HCT116 (cell line): Measurements from ENCODE around the gene ESAM. TPM values are rescaled to one million over a fixed set of nuclear protein-coding genes. Genes with fewer than 3 reads are reported as not detected.

Experiments used
- ATAC-seq: fragments of 200-7000 bp; cut with Tn5 transposase; 2 replicates; pipeline ENCODE4 v1.9.1; 2020; ENCODE audit warnings: mild to moderate bottlenecking, moderate library complexity
- BruUV-seq: library from RNA; stranded (reverse); fragments of 400-500 nt; replicated peaks from 2 replicates; lab custom pipeline; 2021; lab: Mats Ljungman, UMichigan
- CTCF ChIA-PET: fragments of 300-600 bp; sonication (Branson Sonifier 250); formaldehyde crosslinking; loops from one replicate; lab custom pipeline; 2021; ENCODE audit warnings: antibody characterized with exemption; lab: Charles Lee
- POLR2A ChIA-PET: fragments of 300-600, 350-600 bp; sonication (Branson Sonifier 250); formaldehyde crosslinking; loops from one replicate; lab custom pipeline; 2021; ENCODE audit warnings: antibody characterized with exemption; lab: Charles Lee
- RAD21 ChIA-PET, 2 experiments: fragments of 300-600 bp; sonication (Branson Sonifier 250); formaldehyde crosslinking; loops; one replicate each; lab custom pipeline; 2023; ENCODE audit warnings: low total read pairs in 2 of 2; ENCODE audit not compliant: uncharacterized antibody in 2 of 2, unreplicated experiment in 2 of 2, low non-redundant PET in 1 of 2; lab: Charles Lee
- DNase-seq: peaks from one replicate; pipeline ENCODE4 v3.0.0-alpha.2; 2010; ENCODE audit warnings: low read depth, low spot score
- H2AFZ ChIP-seq: fragments of 200-600 bp; shearing (Covaris generic), sonication (generic); 2 replicates; pipeline ENCODE4 v1.6.1; 2017; ENCODE audit warnings: low read depth, mixed run types, mixed read lengths, antibody characterized with exemption, low read length; ENCODE audit not compliant: poor library complexity, severe bottlenecking
- H3K27ac ChIP-seq: 2 replicates; pipeline ENCODE4 v1.5.1; 2012; ENCODE audit warnings: low read depth, low read length
- H3K27me3 ChIP-seq: fragments of 200-600 bp; sonication (generic); 2 replicates; pipeline ENCODE4 v1.6.1; 2016; ENCODE audit warnings: mixed run types, low read length, mixed read lengths; ENCODE audit not compliant: insufficient read depth
- H3K36me3 ChIP-seq, 2 experiments: fragments of 200-500 bp in 1 of 2; fragments of 200-600 bp in 1 of 2; sonication (Bioruptor generic) in 1 of 2; sonication (generic) in 1 of 2; 2 replicates each; pipeline versions ENCODE4 v1.5.1 to v1.6.1; 2014 to 2016; ENCODE audit warnings: low read length in 2 of 2, inconsistent platforms in 1 of 2, mixed read lengths in 1 of 2, mixed run types in 1 of 2; ENCODE audit not compliant: insufficient read depth in 2 of 2, control insufficient read depth in 1 of 2
- H3K4me1 ChIP-seq, 2 experiments: fragments of 200-600 bp in 1 of 2; sonication (generic) in 1 of 2; 2 replicates each; pipeline versions ENCODE4 v1.5.1 to v1.6.1; 2012 to 2017; ENCODE audit warnings: low read length in 2 of 2, inconsistent platforms in 1 of 2, mild to moderate bottlenecking in 1 of 2, mixed read lengths in 1 of 2, mixed run types in 1 of 2, moderate library complexity in 1 of 2; ENCODE audit not compliant: insufficient read depth in 2 of 2, control insufficient read depth in 1 of 2
- H3K4me2 ChIP-seq: fragments of 200-600 bp; sonication (generic); 2 replicates; pipeline ENCODE4 v1.6.1; 2017; ENCODE audit warnings: mixed run types, low read length, mixed read lengths
- H3K4me3 ChIP-seq, 2 experiments: fragments of 200-600 bp in 1 of 2; sonication (generic) in 1 of 2; replicated peaks in 1 of 2; 2 replicates each; pipeline ENCODE4 v1.5.1; 2011 to 2016; ENCODE audit warnings: low read length in 2 of 2, control low read depth in 1 of 2, low read depth in 1 of 2, mild to moderate bottlenecking in 1 of 2, mixed read lengths in 1 of 2, mixed run types in 1 of 2
- H3K79me2 ChIP-seq: fragments of 200-600 bp; sonication (generic); 2 replicates; pipeline ENCODE4 v1.6.1; 2017; ENCODE audit warnings: mild to moderate bottlenecking, mixed run types, low read length, moderate library complexity, mixed read lengths; ENCODE audit not compliant: insufficient read depth
- H3K9ac ChIP-seq: fragments of 200-600 bp; sonication (generic); 2 replicates; pipeline ENCODE4 v1.6.1; 2016; ENCODE audit warnings: low read length, mixed read lengths
- H3K9me2 ChIP-seq: fragments of 200-600 bp; sonication (generic), shearing (Covaris generic); 2 replicates; pipeline ENCODE4 v1.6.1; 2017; ENCODE audit warnings: mixed run types, mild to moderate bottlenecking, moderate library complexity; ENCODE audit not compliant: insufficient read depth
- H3K9me3 ChIP-seq, 2 experiments: fragments of 200-500 bp in 1 of 2; fragments of 200-600 bp in 1 of 2; sonication (Bioruptor generic) in 1 of 2; sonication (generic) in 1 of 2; 2 replicates each; pipeline ENCODE4 v1.6.1; 2014 to 2017; ENCODE audit warnings: low read length in 2 of 2, mixed read lengths in 2 of 2, inconsistent platforms in 1 of 2, low read depth in 1 of 2, mild to moderate bottlenecking in 1 of 2, mixed run types in 1 of 2, moderate library complexity in 1 of 2; ENCODE audit not compliant: control insufficient read depth in 1 of 2, insufficient read depth in 1 of 2
- H4K20me1 ChIP-seq: fragments of 200-600 bp; sonication (generic), shearing (Covaris generic); 2 replicates; pipeline ENCODE4 v1.6.1; 2017; ENCODE audit warnings: mixed run types, mild to moderate bottlenecking, moderate library complexity; ENCODE audit not compliant: insufficient read depth
- CEBPB ChIP-seq: IDR thresholded peaks from 2 replicates; pipeline ENCODE4 v1.6.1; 2012; ENCODE audit warnings: low read depth
- CTCF ChIP-seq, 3 experiments: fragments of 200-600 bp in 1 of 3; sonication (generic) in 1 of 3; IDR thresholded peaks in 2 of 3; conservative IDR thresholded peaks in 1 of 3; 2 replicates each; pipeline ENCODE4 v1.5.1; 2012 to 2017; ENCODE audit warnings: low read depth in 2 of 3, low read length in 2 of 3, antibody characterized with exemption in 1 of 3, borderline replicate concordance in 1 of 3, control low read depth in 1 of 3, mild to moderate bottlenecking in 1 of 3, mixed read lengths in 1 of 3, mixed run types in 1 of 3, moderate library complexity in 1 of 3; ENCODE audit not compliant: insufficient read depth in 1 of 3
- EGR1 ChIP-seq: IDR thresholded peaks from 2 replicates; pipeline ENCODE4 v1.6.1; 2012; ENCODE audit warnings: low read depth
- EZH2 ChIP-seq: fragments of 200-600 bp; sonication (generic); IDR thresholded peaks from 2 replicates; pipeline ENCODE4 v1.6.1; 2017; ENCODE audit warnings: antibody characterized with exemption, mixed run types
- MAX ChIP-seq: IDR thresholded peaks from 2 replicates; pipeline ENCODE4 v1.6.1; 2012
- POLR2AphosphoS5 ChIP-seq: IDR thresholded peaks from 2 replicates; pipeline ENCODE4 v1.6.1; 2011; ENCODE audit warnings: mild to moderate bottlenecking, low read depth, low read length, moderate library complexity
- RAD21 ChIP-seq: IDR thresholded peaks from 2 replicates; pipeline ENCODE4 v1.6.1; 2012; ENCODE audit warnings: low read depth, mild to moderate bottlenecking
- ZFX ChIP-seq: fragments of 450-650 bp; IDR thresholded peaks from 2 replicates; pipeline ENCODE4 v1.6.1; 2017
- ZNF274 ChIP-seq: fragments of 200-500 bp; sonication (Bioruptor generic); IDR thresholded peaks from 2 replicates; pipeline ENCODE4 v1.6.1; 2014; ENCODE audit warnings: mild to moderate bottlenecking, low read depth, low read length, inconsistent platforms
- intact Hi-C: fragments of 100-400 bp; cut with micrococcal nuclease; formaldehyde crosslinking; loops from 2 replicates; pipeline ENCODE4 v1.10.0; 2022
- total RNA-seq: library from RNA; stranded (reverse); gene quantifications from one replicate; pipeline ENCODE4 v1.2.1, GENCODE V29; 2021; ENCODE audit not compliant: unreplicated experiment

The ESAM gene
- total RNA-seq, 1 experiment from 2014 or later = 6.1 TPM

GRCh38 chr11:124798991-124799347, 36.9 kb upstream of the ESAM start:
- no peaks in the 10 kb centered on the region for H3K27me3 ChIP-seq
- ChIA-PET POLR2A (no interaction called here), RAD21 (interaction anchor here in 1 of 2 experiments (0.6 kb wide), 1 partner anchor 31 kb away, joined by 3 read pairs; no protein-coding TSS in a partner anchor), CTCF (interaction anchor here (0.9 to 1.2 kb wide), 4 partner anchors 38 to 170 kb away, joined by 3 to 4 read pairs (median 4); no protein-coding TSS in a partner anchor)
- TF ChIP-seq EGR1 = no peak
- TF ChIP-seq RAD21 = no peak
- no peak for TF ChIP-seq CTCF (IDR thresholded peaks at IDR 0.05 in 2 of 3, conservative IDR thresholded peaks at IDR 0.05 in 1 of 3; ENCODE audit: borderline replicate concordance in 1 of 3, insufficient read depth in 1 of 3, low read depth in 2 of 3, low read length in 2 of 3)
- TF ChIP-seq CEBPB = no peak
- TF ChIP-seq ZNF274 = no peak
- TF ChIP-seq EZH2 = no peak
- no peak for TF ChIP-seq MAX
- TF ChIP-seq POLR2AphosphoS5 = no peak
- no peak for TF ChIP-seq ZFX
- BruUV-seq = no TSS peak
- no peaks in the 10 kb centered on the region for H4K20me1 ChIP-seq
- ATAC-seq (no peak), DNase-seq (no peak)
- H3K27ac ChIP-seq = peak overlapping the region; percentile 74
- intact Hi-C loops = no loop called here
- no peaks in the 10 kb centered on the region for H3K36me3 ChIP-seq
- H3K79me2 ChIP-seq = peaks cover 58% of the 10 kb centered on the region
- peak overlapping the region; percentile 80 for H3K9ac ChIP-seq
- H3K9me2 ChIP-seq = no peaks in the 10 kb centered on the region
- H3K4me1 ChIP-seq = peaks cover 6 to 21% of the 10 kb centered on the region in 2 experiments; a peak in 3 of 4 replicates
- H3K4me2 ChIP-seq = peak overlapping the region; percentile 78
- H3K4me3 ChIP-seq = peak overlapping the region; percentile 73 to 75
- no peaks in the 10 kb centered on the region for H3K9me3 ChIP-seq
- H2AFZ ChIP-seq = no peak overlapping the region
